PC-9 (cell line): ENCODE results near the gene HSPA1A. TPM values are rescaled to one million over a fixed set of nuclear protein-coding genes. Genes with fewer than 3 reads are reported as not detected.
"Not testable (repeated sequence)": the region's sequence is repeated elsewhere in the genome, so short reads cannot be mapped to it uniquely, and the experiment has no call there.

Experiments
- BruUV-seq: library from RNA; stranded (reverse); fragments of 400-500 nt; replicated peaks from 2 replicates; lab custom pipeline; 2021; lab: Mats Ljungman, UMichigan
- CTCF ChIA-PET: fragments of 300-600 bp; sonication (Branson Sonifier 250); formaldehyde crosslinking; loops from one replicate; lab custom pipeline; 2022; ENCODE audit warnings: antibody characterized with exemption; lab: Charles Lee
- POLR2A ChIA-PET: fragments of 300-600 bp; sonication (Branson Sonifier 250); formaldehyde crosslinking; loops from one replicate; lab custom pipeline; 2022; ENCODE audit warnings: antibody characterized with exemption; ENCODE audit not compliant: unreplicated experiment; lab: Charles Lee
- DNase-seq, 2 experiments: peaks; one replicate each; pipeline versions ENCODE4 v3.0.0 to v3.0.0-alpha.2; 2015 to 2022; ENCODE audit warnings: mixed read lengths in 1 of 2
- H2AFZ ChIP-seq: fragments of 200-600 bp; sonication (generic); 2 replicates; pipeline ENCODE4 v1.8.1; 2017; ENCODE audit warnings: antibody characterized with exemption
- H3F3A ChIP-seq: fragments of 200-600 bp; sonication (generic); 2 replicates; pipeline ENCODE4 v1.8.1; 2017; ENCODE audit warnings: antibody characterized with exemption, mild to moderate bottlenecking, low read depth; ENCODE audit not compliant: insufficient read depth
- H3K27ac ChIP-seq: fragments of 200-600 bp; sonication (generic); 2 replicates; pipeline ENCODE4 v1.6.1; 2016; ENCODE audit warnings: mixed run types
- H3K27me3 ChIP-seq: fragments of 200-600 bp; sonication (generic); 2 replicates; pipeline ENCODE4 v1.6.1; 2016; ENCODE audit warnings: low read depth, mixed run types; ENCODE audit not compliant: insufficient read depth
- H3K36me3 ChIP-seq: fragments of 200-600 bp; sonication (generic); 2 replicates; pipeline ENCODE4 v1.6.1; 2016; ENCODE audit warnings: low read depth, mixed run types
- H3K4me1 ChIP-seq: fragments of 200-600 bp; sonication (generic); replicated peaks from 2 replicates; pipeline ENCODE4 v1.6.1; 2016; ENCODE audit warnings: mixed run types; ENCODE audit not compliant: insufficient read depth
- H3K4me2 ChIP-seq: fragments of 200-600 bp; sonication (generic); 2 replicates; pipeline ENCODE4 v1.6.1; 2017; ENCODE audit warnings: mixed run types
- H3K4me3 ChIP-seq: fragments of 200-600 bp; sonication (generic); 2 replicates; pipeline ENCODE4 v1.6.1; 2016; ENCODE audit warnings: mixed run types
- H3K79me2 ChIP-seq: fragments of 200-600 bp; sonication (generic); 2 replicates; pipeline ENCODE4 v1.6.1; 2017; ENCODE audit warnings: low read depth, mixed run types
- H3K9me2 ChIP-seq: fragments of 200-600 bp; sonication (generic); 2 replicates; pipeline ENCODE4 v1.8.1; 2017; ENCODE audit warnings: mild to moderate bottlenecking; ENCODE audit not compliant: insufficient read depth
- H3K9me3 ChIP-seq: fragments of 200-600 bp; sonication (generic); 2 replicates; pipeline ENCODE4 v1.8.1; 2016; ENCODE audit warnings: low read depth; ENCODE audit not compliant: insufficient read depth
- H4K20me1 ChIP-seq: fragments of 200-600 bp; sonication (generic); 2 replicates; pipeline ENCODE4 v1.8.1; 2017; ENCODE audit not compliant: insufficient read depth
- CTCF ChIP-seq: fragments of 200-600 bp; sonication (generic); conservative IDR thresholded peaks from 2 replicates; pipeline ENCODE4 v1.6.1; 2017; ENCODE audit warnings: mixed run types, antibody characterized with exemption, mild to moderate bottlenecking, moderate library complexity
- EZH2 ChIP-seq: fragments of 200-600 bp; sonication (generic); IDR thresholded peaks from 2 replicates; pipeline ENCODE4 v1.8.0; 2017; ENCODE audit warnings: antibody characterized with exemption, low read depth
- intact Hi-C: fragments of 100-400 bp; cut with micrococcal nuclease; formaldehyde crosslinking; loops from one replicate; pipeline ENCODE4 v1.10.0; 2022; ENCODE audit not compliant: unreplicated experiment
- total RNA-seq: library from RNA; stranded (reverse); gene quantifications from 2 replicates; pipeline ENCODE4 v1.2.3, GENCODE V29; 2021

Gene HSPA1A
- total RNA-seq, 1 experiment from 2014 or later: 385 TPM

- ChIA-PET POLR2A (no interaction called here), CTCF (interaction anchor here (0.7 kb wide), 1 partner anchor 23 kb away, joined by 3 read pairs; no protein-coding TSS in a partner anchor)
- peaks cover 31% of the 10 kb centered on the region for H3F3A ChIP-seq
- no peak overlapping the region for H3K4me2 ChIP-seq
- H2AFZ ChIP-seq: no peak overlapping the region
- no peaks in the 10 kb centered on the region for H4K20me1 ChIP-seq
- H3K79me2 ChIP-seq: peaks cover 26% of the 10 kb centered on the region
- no peaks in the 10 kb centered on the region for H3K27me3 ChIP-seq
- H3K4me1 ChIP-seq: peaks cover 19% of the 10 kb centered on the region
- H3K9me2 ChIP-seq: no peaks in the 10 kb centered on the region
- H3K9me3 ChIP-seq: no peaks in the 10 kb centered on the region
- TF ChIP-seq EZH2 (no peak), CTCF (no peak)
- intact Hi-C loops: no loop called here
- H3K36me3 ChIP-seq: no peaks in the 10 kb centered on the region
- no peak overlapping the region for H3K4me3 ChIP-seq
- no peak for DNase-seq
- H3K27ac ChIP-seq: no peak overlapping the region
- BruUV-seq: no TSS peak
These were observed 3.7 kb upstream of the HSPA1A start for GRCh38 chr6:31811645-31812044.

DNA sequence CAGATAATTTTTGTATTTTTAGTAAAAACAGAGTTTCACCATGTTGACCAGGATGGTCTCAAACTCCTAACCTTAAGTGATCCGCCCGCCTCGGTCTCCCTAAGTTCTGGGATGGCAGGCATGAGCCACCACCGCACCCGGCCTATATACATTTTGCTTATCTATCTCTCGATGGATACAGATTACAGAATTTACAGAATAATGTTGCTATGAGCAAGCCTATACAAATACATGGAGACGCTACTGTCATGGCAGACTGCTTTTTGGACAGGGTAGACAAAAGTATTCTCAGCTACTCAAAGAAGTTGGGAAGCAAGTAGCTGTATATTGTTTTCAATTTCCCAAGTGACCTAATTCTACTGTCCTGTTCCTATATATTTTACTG is 1.9 kb upstream of the HSPA1A start:
- no peaks in the 10 kb centered on the region for H3K27me3 ChIP-seq
- H3K4me2 ChIP-seq: peak overlapping the region; percentile 100
- CTCF ChIA-PET: interaction anchor here (1.4 kb wide), 1 partner anchor 18 kb away, joined by 4 read pairs; the partner anchor contains the start of gene VARS1
- no peaks in the 10 kb centered on the region for H3K9me3 ChIP-seq
- no peak for DNase-seq
- peaks cover 10% of the 10 kb centered on the region for H3K4me1 ChIP-seq
- no peaks in the 10 kb centered on the region for H3K36me3 ChIP-seq
- peak overlapping the region; percentile 70 for H3K4me3 ChIP-seq
- intact Hi-C loops: no loop called here
- no TSS peak for BruUV-seq
- peak overlapping the region; percentile 92 for H3K27ac ChIP-seq
- H3K79me2 ChIP-seq: peaks cover 32% of the 10 kb centered on the region
- H3K9me2 ChIP-seq: no peaks in the 10 kb centered on the region
- peaks cover 12% of the 10 kb centered on the region for H4K20me1 ChIP-seq
- peak overlapping the region; percentile 97 for H2AFZ ChIP-seq
- peaks cover 29% of the 10 kb centered on the region for H3F3A ChIP-seq
- POLR2A ChIA-PET: interaction anchor here (0.6 to 1.9 kb wide), 8 partner anchors 9 to 382 kb away, joined by 3 to 42 read pairs (median 5); partner anchors contain the start of genes CFB, DXO, HSPA1B and VARS1
- TF ChIP-seq EZH2 (no peak), CTCF (no peak)

DNA sequence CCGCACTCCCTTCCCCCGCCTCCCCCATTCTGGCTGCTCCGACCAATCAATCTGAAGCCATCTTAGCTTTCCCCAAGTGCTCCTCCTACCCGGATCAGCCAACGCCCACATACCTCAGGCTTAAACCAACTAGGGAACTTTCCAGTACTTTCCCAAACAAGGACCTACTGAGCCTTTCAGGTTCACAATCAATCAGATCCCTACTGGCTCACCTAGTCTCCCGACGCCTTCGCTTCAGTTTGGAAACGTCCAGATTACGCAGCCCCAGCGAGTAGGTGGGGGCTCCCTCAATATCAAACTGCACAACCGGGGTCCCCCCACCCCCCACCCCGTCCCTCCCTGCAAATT is 692 bp upstream of the HSPA1A start:
- H2AFZ ChIP-seq: peak overlapping the region; percentile 70; the same call in 1 of the 2 replicates
- ChIA-PET CTCF (interaction anchor here (0.5 to 1.4 kb wide), 2 partner anchors 19 to 64 kb away, joined by 3 to 4 read pairs; partner anchors contain the start of genes SLC44A4 and VARS1), POLR2A (interaction anchor here (0.5 to 1.9 kb wide), 19 partner anchors 8 to 1157 kb away, joined by 3 to 42 read pairs (median 4); partner anchors contain the start of genes HSPA1B, LSM2, NEU1 and VARS1)
- H3K27me3 ChIP-seq: no peaks in the 10 kb centered on the region
- peaks cover 44% of the 10 kb centered on the region for H3K79me2 ChIP-seq
- TF ChIP-seq EZH2 (no peak), CTCF (no peak)
- peaks cover 16% of the 10 kb centered on the region for H3K4me1 ChIP-seq
- peaks cover 41% of the 10 kb centered on the region for H3F3A ChIP-seq
- peak overlapping the region; percentile 84 for H3K4me3 ChIP-seq
- H3K9me3 ChIP-seq: no peaks in the 10 kb centered on the region
- H4K20me1 ChIP-seq: peaks cover 19% of the 10 kb centered on the region
- intact Hi-C loops: loop anchor here (2.0 kb wide), 3 partner anchors 16 to 38 kb away; partner anchors contain the start of gene VWA7
- peak overlapping the region; percentile 97 for H3K4me2 ChIP-seq
- no peaks in the 10 kb centered on the region for H3K9me2 ChIP-seq
- DNase-seq: peak; percentile 94 to 97
- peak overlapping the region; percentile 92 for H3K27ac ChIP-seq
- no TSS peak for BruUV-seq
- no peaks in the 10 kb centered on the region for H3K36me3 ChIP-seq

DNA sequence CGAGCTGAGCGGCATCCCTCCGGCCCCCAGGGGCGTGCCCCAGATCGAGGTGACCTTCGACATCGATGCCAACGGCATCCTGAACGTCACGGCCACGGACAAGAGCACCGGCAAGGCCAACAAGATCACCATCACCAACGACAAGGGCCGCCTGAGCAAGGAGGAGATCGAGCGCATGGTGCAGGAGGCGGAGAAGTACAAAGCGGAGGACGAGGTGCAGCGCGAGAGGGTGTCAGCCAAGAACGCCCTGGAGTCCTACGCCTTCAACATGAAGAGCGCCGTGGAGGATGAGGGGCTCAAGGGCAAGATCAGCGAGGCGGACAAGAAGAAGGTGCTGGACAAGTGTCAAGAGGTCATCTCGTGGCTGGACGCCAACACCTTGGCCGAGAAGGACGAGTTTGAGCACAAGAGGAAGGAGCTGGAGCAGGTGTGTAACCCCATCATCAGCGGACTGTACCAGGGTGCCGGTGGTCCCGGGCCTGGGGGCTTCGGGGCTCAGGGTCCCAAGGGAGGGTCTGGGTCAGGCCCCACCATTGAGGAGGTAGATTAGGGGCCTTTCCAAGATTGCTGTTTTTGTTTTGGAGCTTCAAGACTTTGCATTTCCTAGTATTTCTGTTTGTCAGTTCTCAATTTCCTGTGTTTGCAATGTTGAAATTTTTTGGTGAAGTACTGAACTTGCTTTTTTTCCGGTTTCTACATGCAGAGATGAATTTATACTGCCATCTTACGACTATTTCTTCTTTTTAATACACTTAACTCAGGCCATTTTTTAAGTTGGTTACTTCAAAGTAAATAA is 2.0 kb downstream of the HSPA1A start:
- Histone ChIP-seq H3K4me2 (peak overlapping the region; percentile 98), H3F3A (peaks cover 65% of the 10 kb centered on the region), H3K27ac (peak overlapping the region; percentile 98; the same call in 1 of the 2 replicates), H3K4me1 (peaks cover 38% of the 10 kb centered on the region), H3K79me2 (peaks cover 64% of the 10 kb centered on the region), H4K20me1 (peaks cover 19% of the 10 kb centered on the region), H3K4me3 (peak overlapping the region; percentile 81)
- POLR2A ChIA-PET: interaction anchor here (0.7 kb wide), 1 partner anchor 219 kb away, joined by 3 read pairs; no protein-coding TSS in a partner anchor
- intact Hi-C loops, H2AFZ ChIP-seq, DNase-seq, CTCF ChIA-PET, H3K36me3 ChIP-seq, H3K27me3 ChIP-seq, H3K9me2 ChIP-seq, H3K9me3 ChIP-seq: not testable (repeated sequence)
- TSS peak; percentile 38 for BruUV-seq
